ENCODE measurements around the gene SLC27A6. TPM values are rescaled to one million over a fixed set of nuclear protein-coding genes. Genes with fewer than 3 reads are reported as not detected.

The SLC27A6 gene
- total RNA-seq, 4 donors from 2014 or later, result not detected

DNA sequence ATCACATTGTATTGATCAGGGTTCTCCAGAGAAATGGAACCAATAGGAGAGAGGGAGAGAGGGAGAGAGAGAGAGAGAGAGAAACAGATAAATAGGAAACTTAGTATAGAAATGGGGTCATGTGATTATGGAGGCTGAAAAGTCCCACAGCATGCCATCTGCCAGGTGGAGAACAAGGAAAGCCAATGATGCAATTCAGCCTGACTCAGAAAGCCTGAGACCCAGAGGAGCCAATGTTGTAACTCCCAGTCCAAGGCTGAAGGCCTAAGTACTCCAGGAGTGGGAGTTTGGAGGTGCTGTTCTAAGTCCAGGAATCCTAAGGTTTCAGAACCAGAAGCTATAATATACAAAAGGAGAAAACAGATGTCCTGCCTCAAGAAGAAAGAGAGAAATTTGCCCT is 80.9 kb downstream of the SLC27A6 start:
- H3K27me3 ChIP-seq, result no peaks in the 10 kb centered on the region
- no peaks in the 10 kb centered on the region for H3K4me1 ChIP-seq
- DNase-seq, result no peak
- no peak overlapping the region for H3K27ac ChIP-seq
- TF ChIP-seq, protein P1, sequence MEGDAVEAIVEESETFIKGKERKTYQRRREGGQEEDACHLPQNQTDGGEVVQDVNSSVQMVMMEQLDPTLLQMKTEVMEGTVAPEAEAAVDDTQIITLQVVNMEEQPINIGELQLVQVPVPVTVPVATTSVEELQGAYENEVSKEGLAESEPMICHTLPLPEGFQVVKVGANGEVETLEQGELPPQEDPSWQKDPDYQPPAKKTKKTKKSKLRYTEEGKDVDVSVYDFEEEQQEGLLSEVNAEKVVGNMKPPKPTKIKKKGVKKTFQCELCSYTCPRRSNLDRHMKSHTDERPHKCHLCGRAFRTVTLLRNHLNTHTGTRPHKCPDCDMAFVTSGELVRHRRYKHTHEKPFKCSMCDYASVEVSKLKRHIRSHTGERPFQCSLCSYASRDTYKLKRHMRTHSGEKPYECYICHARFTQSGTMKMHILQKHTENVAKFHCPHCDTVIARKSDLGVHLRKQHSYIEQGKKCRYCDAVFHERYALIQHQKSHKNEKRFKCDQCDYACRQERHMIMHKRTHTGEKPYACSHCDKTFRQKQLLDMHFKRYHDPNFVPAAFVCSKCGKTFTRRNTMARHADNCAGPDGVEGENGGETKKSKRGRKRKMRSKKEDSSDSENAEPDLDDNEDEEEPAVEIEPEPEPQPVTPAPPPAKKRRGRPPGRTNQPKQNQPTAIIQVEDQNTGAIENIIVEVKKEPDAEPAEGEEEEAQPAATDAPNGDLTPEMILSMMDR (IDR thresholded peaks at IDR 0.05), result no peak
- TF ChIP-seq POLR2A (IDR thresholded peaks at IDR 0.05), result no peak
- H3K36me3 ChIP-seq, result no peaks in the 10 kb centered on the region
- H3K4me3 ChIP-seq, result no peak overlapping the region
- H3K9me3 ChIP-seq, result no peaks in the 10 kb centered on the region

DNA sequence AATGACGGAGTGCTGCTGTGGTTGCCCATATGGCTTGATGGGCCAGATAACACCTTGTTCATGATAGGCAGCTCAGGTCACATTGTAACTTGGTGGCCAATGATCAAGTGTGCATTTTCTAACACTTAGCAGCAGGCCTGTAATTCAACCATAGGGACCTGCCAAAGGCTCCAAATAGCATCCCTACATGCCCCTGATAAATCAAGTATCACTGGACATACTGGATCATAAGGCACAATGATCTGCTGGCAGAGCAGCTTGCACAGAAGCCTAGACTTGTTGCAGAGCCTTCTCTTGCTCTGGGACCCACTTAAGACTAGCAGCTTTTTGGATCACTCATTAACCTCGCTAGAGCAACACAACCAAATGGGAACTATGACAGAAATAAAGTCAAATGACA is 83.2 kb downstream of the SLC27A6 start:
- Histone ChIP-seq H3K27ac (no peak overlapping the region), H3K9me3 (no peaks in the 10 kb centered on the region), H3K4me3 (no peak overlapping the region), H3K36me3 (no peaks in the 10 kb centered on the region), H3K27me3 (no peaks in the 10 kb centered on the region), H3K4me1 (no peaks in the 10 kb centered on the region)
- DNase-seq, result no peak
- no peak for TF ChIP-seq POLR2A (IDR thresholded peaks at IDR 0.05)

DNA sequence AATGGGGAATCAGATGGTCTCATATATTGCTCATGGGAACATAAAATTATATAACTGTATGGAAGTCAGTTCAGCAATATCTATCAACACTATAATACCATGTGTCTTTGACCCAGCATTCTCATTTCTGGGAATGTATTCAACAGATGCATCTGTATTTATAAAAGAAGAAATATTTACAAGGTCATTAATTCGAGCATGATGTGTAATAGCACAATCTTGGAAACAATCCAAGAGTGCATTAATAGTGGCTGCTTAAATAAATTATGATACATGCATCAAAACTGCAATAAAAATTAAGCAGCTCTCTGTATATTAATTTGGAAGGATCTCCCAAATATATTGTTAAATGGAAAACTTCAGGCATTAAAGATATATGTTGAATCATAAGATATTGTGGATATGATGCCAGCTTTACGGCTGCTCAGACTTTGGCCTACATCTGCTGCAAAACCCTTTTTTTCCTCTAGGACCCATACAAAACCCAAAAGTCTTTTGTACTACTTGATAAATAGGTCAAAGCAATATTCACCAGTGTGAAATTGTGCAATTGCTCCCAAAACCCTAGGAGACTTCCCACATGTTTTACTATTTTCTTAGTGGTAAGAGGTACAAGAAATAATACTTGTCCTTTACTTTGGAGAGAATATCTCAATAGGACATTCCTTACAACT is 84.0 kb downstream of the SLC27A6 start:
- no peak overlapping the region for H3K4me3 ChIP-seq
- no peaks in the 10 kb centered on the region for H3K4me1 ChIP-seq
- H3K9me3 ChIP-seq, result no peaks in the 10 kb centered on the region
- H3K36me3 ChIP-seq, result no peaks in the 10 kb centered on the region
- no peak for TF ChIP-seq POLR2A (IDR thresholded peaks at IDR 0.05)
- TF ChIP-seq, protein P1 (IDR thresholded peaks at IDR 0.05), result no peak
- H3K27me3 ChIP-seq, result no peaks in the 10 kb centered on the region
- DNase-seq, result no peak
- no peak overlapping the region for H3K27ac ChIP-seq

DNA sequence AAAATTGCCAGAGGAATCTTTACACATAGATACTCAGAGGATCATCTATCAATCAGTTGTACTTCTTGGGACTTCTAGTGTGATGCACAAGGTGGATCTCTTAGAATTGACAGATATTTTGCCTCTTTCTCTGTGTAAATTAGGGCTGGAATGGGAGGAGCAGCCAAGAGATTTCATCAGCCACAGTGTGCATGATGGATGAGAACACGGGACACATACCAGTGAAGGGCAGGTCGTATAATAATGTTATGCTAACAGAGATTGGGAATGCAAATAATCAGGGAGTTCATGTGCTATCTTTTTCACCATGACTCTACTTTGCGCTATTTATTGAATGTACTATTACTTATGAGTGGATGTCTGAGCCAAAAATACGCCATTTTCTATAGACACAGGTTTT is 86.0 kb downstream of the SLC27A6 start:
- TF ChIP-seq, protein P1 (IDR thresholded peaks at IDR 0.05), result no peak
- no peak for TF ChIP-seq POLR2A (IDR thresholded peaks at IDR 0.05)
- H3K27ac ChIP-seq, result no peak overlapping the region
- H3K9me3 ChIP-seq, result no peaks in the 10 kb centered on the region
- H3K4me1 ChIP-seq, result no peaks in the 10 kb centered on the region
- H3K4me3 ChIP-seq, result no peak overlapping the region
- H3K36me3 ChIP-seq, result no peaks in the 10 kb centered on the region
- no peaks in the 10 kb centered on the region for H3K27me3 ChIP-seq
- no peak for DNase-seq

DNA sequence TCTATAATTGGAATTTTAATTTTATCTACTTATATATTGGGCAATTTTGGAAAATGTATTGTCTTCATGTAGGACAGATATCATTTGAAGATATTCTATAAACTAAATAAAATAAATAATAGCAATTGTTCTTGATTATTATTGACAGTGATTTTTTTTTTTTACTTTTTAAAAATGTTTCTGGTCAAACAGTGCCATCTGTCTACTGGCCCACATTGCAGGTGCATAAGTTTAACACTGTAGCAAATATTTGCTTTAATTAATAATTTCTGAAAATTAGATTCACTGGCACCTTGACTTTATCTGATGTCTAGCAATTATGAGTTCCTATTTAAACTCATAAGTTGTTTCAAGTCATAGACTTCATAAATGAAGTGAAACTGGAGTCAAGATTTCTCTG is 88.2 kb downstream of the SLC27A6 start:
- Histone ChIP-seq H3K27ac (no peak overlapping the region), H3K36me3 (no peaks in the 10 kb centered on the region), H3K27me3 (no peaks in the 10 kb centered on the region), H3K9me3 (no peaks in the 10 kb centered on the region), H3K4me1 (no peaks in the 10 kb centered on the region), H3K4me3 (no peak overlapping the region)
- DNase-seq, result no peak
- no peak for TF ChIP-seq POLR2A (IDR thresholded peaks at IDR 0.05)
- TF ChIP-seq, protein P1 (IDR thresholded peaks at IDR 0.05), result no peak

DNA sequence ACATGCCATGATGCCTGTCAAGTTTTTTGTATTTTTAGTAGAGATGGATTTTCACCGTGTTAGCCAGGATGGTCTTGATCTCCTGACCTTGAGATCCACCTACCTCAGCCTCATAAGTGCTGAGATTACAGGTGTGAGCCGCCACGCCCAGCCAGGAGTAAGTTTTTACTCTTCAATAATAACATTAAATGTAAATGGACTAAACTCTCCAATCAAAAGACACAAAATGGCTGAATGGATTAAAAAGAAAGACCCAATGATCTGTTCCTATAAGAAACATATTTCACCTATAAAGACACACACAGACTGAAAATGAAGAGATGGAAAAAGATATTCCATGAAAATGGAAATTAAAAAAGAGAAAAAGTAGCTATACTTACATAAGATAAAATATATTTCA is 92.0 kb downstream of the SLC27A6 start:
- H3K27me3 ChIP-seq, result no peaks in the 10 kb centered on the region
- DNase-seq, result no peak
- no peaks in the 10 kb centered on the region for H3K36me3 ChIP-seq
- H3K9me3 ChIP-seq, result no peaks in the 10 kb centered on the region
- no peak overlapping the region for H3K4me3 ChIP-seq
- no peaks in the 10 kb centered on the region for H3K4me1 ChIP-seq
- no peak overlapping the region for H3K27ac ChIP-seq
- TF ChIP-seq, protein P1 (IDR thresholded peaks at IDR 0.05), result no peak
- TF ChIP-seq POLR2A (IDR thresholded peaks at IDR 0.05), result no peak

Data from Peyer's patch (tissue), 4 donors.